NCI-H226 (cell line): ENCODE data around the gene EDN2.

Experiments
- DNase-seq: peaks from one replicate; pipeline ENCODE4 v3.0.0-alpha.2; 2015

The EDN2 gene

DNA sequence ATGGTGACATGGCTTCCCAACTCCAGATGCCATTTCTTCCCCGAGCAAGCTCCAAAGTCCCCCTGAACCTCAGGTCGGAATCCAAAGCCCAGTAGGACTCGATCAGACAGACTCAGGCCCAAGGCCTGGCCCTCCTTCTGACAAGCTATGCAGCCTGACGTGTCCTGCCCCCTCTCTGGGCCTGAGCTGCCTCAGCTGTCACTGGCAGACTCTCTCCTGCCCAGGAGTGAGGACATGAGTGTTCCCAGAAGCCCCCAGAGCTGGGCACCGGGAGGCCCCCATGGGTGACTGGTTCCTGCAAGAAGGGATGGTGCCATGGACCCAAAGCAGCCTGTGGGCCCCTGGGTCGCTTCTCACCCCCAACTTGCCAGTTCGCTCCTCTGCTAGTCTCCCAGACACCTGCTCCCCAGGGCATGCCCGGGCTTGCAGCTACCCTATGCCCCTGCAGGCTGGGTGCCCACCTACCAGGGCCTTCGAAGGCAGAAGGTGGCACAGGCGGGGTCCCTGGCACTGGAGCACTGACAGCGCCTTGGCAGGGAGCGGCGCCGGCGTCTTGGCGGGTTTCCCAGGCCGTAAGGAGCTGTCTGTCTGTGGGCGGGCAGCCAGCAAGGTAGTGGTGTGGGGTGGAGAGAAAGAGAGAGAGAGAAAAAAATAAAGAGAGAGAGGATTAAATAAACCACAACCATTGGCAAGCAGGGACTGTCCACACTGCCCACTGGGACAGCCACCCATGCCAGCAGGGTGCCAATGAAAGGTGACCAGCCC lies 2.3 kb downstream of the EDN2 start:
- peak; percentile 78 for DNase-seq

DNA sequence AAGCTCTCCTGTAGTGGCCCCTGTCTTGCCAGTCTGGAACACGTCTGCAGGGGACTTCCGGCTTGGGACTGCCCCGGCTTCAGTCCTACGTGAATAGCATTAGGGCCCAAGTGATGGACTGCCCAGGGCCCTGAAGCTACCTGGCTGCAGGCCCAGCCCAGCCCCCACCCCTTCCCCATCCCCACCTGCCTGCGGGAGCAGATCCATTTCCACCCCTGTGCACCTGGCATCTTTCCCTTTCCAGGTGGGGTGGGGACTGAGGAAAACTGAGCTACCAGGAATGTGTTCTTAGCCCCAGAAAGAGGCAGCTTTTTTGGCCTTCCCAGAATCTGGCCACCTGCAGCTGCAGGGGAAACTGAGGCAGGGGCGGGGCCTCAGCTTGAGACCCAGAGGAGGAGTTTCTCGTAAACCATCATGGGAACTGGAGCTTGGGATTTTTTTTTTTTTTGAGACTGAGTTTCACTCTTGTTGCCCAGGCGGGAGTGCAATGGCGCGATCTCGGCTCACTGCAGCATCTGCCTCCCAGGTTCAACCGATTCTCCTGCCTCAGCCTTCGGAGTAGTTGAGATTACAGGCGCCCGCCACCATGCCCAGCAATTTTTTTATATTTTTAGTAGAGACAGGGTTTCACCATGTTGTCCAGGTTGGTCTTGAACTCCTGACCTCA lies 3.2 kb downstream of the EDN2 start:
- no peak for DNase-seq

DNA sequence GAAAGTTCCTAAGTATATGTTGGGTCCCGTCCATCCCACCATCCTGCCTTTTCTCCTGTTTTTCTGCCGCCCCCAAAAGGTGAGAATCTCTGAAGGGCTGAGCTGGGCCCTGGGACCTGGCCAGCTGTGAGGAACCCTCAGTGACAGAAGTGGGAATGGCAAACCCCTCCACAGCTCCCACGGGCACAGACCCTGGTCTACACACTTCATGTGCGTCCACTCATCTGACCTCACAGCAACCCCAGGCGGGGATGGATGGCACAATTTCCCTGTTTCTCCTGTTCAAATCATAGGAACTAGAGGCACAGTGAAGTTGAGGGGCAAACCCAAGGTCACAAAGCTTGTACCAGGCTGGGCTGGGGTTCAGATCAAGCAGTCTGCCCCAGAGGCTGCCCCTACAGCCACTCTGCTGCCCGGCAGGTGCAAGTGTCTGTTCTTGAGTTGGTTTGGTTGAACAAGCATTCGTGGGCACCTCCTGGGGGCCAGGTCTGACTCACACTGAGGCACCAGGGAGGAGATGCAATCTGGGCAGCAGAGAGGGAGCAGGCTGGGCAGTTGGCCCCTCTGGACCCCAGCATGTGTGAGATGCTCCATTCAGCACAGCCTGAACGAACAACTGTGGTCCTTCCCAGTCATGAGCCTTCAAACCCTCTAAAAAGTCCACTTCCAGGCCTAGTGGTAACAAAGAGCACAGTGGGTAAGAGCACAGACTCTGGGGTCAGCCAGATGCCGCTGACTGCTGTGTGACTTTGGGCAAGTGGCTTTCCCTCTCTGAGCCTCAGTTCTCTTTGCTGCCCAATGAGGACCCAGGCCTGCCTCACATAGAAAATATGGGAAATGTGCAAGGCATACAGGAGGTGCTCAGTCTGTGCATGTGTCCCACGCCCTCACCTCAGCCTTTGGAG lies 4.0 kb downstream of the EDN2 start:
- no peak for DNase-seq

DNA sequence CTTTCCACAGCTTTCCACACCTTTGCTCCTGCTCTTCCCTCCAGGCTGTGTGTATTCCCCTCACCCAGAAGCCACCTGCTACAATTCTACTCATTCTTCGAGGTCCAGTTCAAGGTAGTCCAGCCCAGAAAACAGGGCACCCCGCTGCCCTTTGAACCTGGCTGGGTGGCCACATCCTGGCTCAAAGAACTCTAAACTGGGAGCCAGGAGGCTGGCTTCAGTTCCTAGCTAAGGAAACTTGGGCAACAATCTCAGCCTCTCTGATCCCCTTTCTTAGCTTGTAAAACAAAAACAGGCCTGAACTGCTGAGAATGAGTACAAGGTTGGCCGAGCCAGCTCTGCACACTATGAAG lies 4.7 kb downstream of the EDN2 start:
- DNase-seq = no peak

DNA sequence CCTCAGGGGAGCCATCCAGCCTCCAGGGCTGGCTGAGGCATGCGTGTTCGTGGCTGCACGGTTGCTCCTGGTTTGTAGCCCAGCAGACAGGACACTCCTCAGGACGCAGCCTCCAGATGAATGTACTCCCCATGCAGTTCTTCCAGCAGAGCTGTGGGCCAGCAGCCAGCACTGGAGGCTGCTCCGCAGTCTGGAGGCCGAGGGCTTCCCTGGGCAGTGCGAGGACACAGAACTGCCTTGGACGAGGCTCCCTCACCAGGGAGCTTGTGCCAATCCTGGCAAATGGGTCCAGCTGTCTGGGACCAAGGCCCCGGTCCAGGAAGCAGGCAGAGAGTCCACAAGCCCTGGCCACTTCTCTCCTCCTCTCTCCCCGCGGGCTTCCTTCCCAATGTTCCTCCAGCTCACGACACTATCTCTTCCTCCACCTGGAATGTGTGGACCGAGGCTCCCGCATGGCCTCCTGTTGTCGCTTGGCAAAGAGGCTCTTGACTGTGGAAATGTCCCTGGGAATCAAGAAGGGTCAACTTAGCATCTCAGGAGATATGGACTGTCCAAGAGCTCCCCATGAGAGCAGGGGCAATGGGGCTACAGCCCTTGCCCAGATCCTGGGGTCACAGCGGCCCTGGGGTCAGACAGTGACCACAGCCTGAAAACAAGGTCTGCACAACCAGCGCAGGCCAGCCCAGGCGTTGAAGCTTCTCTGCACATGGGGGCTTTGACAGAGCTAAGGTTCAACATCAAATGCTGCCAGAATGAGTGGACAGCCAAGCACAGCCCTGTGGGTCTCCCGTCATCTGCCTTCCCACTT lies 5.3 kb downstream of the EDN2 start:
- peak; percentile 39 for DNase-seq

DNA sequence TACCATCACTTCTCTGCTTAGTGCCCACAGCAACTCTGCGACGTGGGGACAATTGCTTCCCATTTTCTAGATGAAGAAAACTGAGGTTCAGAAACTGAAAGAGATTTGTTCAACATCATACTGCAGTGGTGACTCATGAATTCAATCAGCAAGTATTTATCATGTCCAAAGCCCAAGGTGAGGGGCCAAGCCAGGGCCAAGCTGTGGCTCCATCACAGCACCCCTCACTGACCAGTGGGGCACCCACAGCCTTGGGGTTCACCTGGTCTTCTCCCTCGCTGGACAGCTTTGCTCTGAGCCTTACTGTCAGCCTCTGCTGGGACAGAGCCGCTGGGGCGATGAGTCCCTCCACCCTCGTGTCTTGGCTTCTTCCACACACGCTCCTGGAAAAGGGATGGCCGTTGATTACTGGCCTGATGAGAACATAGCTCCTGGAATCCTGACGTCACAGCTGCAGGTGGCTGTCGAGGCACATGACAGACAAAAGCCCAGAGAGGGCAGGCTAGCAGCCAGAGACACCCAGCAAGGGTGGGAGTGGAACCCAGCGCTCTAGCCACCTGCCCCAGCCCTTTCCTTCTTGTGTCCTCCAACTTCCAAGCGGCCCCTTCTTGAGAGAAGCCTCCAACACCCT lies 6.2 kb downstream of the EDN2 start:
- DNase-seq = no peak

DNA sequence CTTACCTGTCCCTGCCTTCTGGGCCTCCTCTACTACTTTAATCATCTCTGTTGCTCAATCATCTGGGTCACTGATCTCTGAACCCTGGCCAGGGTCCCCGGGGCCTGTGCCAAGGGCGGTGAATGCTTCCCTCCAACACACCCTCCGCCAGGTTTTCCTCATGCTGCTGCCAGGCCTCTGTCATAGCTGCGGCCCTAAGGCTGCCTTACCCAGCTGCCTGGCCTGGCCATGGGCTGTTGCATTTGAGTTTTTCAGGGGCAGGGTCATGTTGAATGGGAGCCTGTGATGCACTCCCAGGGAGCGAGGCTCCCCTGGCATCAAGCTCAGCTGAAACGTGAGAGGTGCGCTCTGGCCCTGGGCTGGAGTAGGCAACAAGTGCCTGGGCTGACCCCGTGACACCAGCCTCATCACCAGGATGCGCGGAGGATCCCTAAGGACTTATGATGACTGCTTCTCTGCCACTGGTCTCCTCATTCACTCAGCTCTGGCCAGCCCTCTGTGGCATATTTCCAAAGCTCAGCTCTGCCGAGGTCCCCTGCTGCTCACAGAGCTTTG lies 7.6 kb downstream of the EDN2 start:
- DNase-seq = no peak

DNA sequence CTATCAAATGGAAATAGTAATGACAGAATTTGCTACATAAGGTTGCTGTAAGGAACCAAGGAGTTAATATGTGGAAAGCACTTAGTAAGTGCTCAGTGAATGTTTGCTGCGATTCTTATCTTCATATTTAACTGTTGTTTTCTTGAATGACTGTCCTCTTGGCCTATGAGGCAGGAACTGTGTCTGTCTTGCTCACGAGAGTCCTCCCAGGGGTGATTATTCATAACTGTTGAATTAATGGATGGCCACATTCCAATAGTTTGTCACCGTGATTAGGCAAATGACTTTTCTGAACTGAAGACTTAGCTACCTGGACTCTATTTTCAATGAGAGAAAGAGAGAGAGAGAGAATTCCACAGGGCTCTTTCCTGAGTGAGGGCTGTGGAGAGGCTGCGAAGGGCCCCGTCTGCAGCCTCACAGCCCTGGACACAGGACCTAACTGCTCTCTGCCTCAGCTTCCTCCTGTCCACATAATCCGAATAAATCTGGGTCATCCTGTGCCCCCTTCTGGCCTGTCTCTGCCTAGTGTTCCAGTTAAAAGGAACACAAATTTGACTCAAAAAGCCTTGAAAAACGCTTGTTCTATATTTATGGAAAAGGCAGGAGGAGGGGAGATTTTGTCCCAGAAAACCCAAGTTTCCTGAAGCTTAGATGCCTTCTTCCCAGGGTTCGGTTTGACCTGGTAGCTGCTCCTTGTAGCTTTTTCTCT lies 8.5 kb downstream of the EDN2 start:
- DNase-seq = no peak

DNA sequence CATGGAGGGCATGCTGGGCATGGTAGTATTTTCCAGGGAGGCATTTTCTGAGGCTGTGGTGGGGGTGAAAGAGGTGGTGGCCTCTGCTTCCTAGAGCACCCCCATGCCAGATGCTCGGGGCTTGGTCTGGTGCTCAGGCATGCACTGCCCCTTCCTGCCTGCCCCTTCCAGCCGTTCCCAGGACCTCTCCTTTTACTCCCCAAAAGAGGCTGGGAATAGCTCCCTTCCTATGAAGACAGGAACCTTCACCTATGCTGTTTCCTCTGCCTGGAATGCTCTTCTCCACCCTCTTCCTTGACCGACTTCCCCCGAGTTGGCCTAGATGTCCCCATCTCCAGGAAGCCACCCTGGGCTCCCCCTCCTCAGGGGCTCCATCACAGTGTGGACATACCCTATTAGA lies 9.1 kb downstream of the EDN2 start:
- no peak for DNase-seq

DNA sequence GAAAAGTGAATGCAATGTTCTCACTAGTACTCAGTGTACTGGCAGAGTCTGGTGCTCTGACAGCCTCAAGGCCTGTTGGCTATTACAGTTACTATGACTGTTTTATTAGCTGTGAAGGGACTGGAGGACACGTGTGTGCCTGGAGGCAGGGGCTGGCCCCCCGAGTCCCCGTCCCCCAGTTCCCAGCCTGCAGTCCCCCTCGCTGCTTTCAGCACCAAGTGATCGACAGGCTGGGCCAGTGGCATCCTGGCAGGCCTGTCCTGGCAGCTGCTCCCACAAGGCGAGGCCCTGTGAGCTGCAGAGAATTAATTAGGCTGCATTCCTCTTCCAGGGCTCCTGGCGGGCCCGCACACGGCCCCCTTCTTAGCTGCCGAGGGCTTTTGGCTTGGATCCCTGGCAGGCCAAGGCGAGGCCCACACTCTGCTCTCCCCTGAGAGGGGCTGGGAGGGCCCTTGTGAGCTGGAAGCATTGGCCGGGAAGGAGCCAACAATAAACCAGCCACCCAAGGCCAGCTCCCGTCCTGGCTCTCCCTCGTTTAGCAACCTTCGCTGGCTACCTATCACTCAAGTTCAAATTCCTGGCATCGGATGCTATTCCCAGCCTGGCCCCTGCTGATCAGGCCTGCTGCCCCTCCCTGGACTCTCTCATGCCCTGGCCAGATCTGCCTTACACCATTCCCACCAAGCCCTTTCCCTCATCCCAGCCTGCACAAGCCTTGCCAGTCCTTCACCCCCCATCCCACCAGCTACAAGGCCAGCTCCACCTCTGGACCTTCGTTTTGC lies 9.8 kb downstream of the EDN2 start:
- DNase-seq = no peak

DNA sequence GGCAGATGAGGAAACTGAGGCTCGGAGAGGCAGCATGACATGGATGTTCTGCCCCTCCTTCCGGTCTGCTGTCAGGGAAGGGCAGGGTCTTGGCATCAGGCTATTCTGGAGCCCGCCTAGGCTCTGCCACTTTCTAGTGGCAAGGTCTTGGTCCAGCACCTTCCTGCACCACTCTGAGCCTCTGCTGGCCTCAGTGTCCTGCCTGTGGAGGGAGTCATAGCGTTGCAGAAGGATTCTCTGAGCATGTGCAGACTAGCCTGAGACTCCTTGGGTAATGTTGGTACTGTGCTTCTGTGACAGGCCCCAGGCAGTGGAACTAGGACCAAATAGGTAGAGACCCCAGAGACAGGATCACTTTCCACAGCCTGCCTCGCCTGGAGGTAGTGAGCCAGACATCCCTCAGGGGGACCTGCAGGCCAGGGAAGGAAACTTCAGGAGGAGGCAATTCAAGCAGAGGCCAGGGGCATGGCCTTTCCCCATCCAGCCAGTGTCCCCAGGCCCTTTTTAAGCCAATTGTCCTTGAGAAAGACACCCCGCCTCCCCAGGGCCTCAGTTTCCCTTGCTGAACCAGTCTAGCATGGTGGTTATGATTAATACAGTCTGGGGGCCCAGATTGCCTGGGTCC lies 10.6 kb downstream of the EDN2 start:
- no peak for DNase-seq

DNA sequence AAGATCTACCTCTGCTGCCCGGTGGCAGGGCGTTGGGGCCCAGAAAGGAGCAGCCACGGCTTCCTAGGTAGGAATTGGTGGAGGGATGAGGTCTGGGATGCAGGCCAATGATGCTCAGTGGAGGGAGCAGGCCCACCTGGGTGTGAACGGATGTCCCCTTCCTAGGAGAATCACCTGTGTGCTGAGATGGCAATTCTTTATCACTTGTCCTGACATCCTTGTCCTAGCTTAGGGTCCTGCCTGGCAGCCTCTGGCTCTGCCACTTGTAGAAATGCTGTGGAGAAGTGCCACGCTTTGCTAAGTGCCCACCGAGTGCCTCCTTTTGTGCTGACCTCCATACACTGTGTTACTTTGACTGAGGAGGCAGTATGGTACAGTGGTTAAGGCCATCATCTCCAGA lies 12.8 kb downstream of the EDN2 start:
- DNase-seq = no peak

DNA sequence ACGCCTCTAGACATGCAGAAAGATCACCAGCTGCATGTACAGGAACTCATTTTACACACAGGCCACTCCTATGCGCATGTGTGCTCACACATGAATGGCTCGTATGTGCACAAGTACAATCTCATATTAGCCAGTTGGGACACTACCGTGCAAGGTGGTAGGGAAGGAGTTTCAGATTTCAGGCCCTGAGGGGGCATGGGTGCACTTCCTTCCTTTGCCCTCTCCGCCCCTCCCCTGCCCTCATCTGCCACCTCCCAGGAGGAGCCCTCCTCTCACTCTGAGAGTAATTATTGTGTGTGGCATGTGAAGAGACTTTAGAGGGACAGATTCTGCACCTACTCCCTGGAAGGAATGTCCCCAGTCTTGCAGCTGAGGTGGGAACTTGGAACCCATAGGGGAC lies 14.8 kb downstream of the EDN2 start:
- DNase-seq = no peak

DNA sequence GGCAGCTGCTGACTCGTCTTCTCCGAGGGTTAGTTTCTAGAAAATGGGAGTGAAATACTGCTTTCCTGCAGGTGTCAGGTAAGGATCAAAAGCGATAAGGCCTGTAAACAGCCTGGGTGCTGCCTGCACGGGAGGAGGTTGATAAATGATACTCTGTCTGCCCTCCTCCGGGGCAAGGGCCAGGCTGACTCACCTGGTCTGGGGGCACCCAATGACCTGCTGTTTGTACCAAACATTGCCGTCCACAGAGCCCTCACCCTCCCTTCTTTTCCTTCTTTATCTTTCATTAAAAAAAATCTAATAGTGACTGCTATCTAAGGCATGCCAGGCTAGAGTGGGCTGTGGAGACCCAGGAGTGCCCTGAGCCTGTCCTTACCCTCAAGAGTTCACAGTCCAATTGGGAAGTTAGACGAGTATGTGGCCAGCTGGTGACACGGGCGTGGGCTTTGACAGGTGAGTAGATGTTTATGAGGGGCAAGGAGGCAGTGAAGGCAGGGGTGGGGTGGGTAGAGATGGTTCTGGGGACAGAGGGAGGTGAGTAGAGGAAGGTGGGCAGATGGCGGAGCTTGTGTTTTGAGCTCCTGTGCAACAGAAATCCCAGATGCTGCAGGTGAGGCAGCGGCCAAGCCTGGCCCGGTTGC lies 16.2 kb downstream of the EDN2 start:
- DNase-seq = no peak

DNA sequence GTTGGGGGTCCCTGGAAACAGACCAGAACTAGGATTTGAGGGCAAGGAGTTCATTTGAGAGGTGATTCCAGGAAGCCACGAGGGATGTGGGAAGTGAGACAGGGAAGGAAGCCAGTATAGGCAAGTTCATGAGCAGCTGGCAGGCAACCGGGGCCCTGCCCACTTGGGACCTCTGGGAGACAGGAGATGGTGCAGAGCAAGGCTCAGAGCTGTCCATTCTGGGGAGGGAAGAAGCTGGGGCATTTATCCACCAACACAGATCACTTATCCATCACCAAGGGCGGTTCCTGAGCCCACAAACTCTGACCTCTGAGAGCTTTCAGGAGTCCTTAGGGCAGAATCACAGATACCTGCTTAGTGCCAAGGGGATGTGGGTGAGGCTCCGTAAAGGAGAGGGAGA lies 16.8 kb downstream of the EDN2 start:
- DNase-seq = no peak

DNA sequence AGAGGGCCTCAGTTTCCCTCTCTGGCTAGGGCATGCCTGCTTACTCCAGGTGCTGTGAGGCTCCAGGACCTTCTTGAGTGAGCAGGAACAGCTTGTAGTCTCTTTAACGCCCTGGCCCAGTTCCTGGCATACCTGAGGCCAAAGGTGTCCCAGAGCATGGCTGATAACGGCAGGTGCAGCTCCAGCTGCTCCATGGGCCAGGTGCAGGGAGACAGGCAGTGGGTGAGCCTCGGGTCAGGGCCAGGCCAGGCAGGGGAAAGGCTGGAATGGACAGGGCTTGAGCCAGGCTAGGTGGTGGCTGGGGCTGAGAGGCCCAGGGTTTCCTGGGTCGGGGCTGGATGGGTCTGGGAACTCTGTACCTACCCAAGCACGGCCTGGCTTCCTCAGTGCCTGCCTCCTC lies 18.3 kb downstream of the EDN2 start:
- DNase-seq = no peak

DNA sequence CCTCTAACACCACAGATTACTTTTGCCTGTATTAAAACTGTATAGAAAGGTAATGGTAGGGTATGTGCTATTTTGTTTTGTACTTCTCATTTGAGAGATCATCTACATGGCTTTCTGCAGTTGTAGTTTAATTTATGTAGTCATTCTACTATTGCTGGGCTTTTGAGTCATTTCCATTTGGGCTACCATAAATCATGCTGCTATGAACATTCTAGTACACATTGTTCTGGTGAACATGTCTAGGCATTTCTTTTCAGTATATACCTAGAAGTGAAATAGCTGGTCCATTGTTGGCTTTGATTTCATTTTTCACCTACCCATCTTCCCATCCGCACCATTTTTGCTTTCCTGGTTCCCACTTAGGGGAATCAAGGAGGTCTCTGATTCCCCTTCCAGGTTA lies 18.7 kb downstream of the EDN2 start:
- DNase-seq = no peak

DNA sequence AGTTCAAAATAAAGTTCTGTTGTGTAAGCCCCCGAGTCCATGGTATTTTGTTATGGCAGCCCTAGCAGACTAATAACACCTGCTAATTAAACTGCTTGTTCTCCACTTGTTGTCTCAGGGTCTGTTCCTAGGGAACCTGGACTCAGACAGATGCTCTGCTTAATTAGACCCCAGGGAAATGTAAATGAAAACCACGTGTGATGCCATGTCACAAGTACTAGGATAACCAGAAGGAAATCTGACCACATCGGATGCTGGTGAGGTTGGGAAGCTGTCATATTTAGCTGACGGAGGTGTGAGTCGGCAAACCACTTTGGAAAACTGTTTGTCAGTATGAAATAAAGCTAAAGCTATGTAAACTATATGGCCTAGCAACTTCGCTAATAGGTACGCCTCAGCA lies 19.6 kb downstream of the EDN2 start:
- no peak for DNase-seq

DNA sequence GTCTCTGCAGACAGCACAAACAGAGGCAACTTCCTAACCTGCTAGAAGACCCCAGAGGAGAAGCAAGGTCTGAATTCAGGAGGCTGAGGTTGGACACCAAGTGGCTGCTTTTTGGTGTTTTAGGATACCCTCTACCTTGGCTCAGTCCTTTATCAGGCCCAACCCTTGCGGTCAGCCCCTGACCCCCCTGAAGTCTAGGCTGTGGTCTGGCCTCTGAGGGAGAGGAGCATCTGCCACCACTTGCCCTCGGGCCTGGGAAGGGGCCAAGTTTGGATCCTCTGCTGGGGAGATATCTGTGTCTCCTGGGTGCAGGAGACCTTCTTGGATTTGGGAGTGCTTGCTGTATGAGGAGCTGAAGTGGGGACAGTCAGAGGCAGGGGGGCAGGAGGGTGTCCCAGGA lies 21.0 kb downstream of the EDN2 start:
- no peak for DNase-seq

DNA sequence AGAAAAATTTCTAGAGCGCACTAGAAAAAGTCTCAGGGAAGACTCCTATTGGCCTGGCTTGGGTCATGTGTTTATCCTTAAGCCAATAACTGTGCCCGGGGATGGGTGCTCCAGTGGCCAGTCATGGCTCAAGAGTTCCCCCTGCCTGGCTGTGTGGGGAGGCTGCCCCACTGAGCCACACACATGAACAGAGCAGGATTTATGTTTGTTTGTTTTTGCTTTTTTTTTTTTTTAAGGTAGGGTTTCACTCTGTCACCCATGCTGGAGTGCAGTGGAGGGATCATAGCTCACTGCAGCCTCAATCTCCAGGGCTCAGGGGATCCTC lies 21.8 kb downstream of the EDN2 start:
- no peak for DNase-seq
